Fibroblast of skin of abdomen (primary cell): ENCODE results near the gene MACROD1.

ENCODE experiments used
- DNase-seq: peaks from one replicate; pipeline ENCODE4 v3.0.0-alpha.2; 2013

MACROD1 gene

GRCh38 chr11:64072871-64073270 lies 93.0 kb downstream of the MACROD1 start:
- DNase-seq: no peak

GRCh38 chr11:64072403-64072802 lies 93.5 kb downstream of the MACROD1 start:
- DNase-seq: no peak

DNA sequence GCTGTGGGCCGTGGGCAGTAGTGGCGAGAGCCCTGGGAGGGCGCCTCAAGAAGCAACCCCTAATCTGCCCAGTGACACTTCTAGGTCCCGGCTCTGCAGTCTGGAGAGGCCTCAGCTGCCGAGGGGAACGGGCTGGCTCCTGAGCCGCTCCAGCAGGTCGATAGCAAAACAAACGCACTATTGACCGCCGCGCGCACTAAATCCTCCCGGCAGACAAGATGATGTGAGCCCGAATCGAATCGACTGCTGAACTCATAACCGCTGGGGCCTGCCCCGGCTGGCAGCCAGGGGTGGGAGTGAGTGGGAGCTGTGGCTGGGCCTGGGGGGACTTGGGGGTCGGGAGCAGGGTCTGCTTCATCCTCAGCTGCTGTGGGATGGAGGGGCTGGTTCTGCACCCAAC lies 94.1 kb downstream of the MACROD1 start:
- no peak for DNase-seq

GRCh38 chr11:64070314-64070681 lies 95.6 kb downstream of the MACROD1 start:
- no peak for DNase-seq

DNA sequence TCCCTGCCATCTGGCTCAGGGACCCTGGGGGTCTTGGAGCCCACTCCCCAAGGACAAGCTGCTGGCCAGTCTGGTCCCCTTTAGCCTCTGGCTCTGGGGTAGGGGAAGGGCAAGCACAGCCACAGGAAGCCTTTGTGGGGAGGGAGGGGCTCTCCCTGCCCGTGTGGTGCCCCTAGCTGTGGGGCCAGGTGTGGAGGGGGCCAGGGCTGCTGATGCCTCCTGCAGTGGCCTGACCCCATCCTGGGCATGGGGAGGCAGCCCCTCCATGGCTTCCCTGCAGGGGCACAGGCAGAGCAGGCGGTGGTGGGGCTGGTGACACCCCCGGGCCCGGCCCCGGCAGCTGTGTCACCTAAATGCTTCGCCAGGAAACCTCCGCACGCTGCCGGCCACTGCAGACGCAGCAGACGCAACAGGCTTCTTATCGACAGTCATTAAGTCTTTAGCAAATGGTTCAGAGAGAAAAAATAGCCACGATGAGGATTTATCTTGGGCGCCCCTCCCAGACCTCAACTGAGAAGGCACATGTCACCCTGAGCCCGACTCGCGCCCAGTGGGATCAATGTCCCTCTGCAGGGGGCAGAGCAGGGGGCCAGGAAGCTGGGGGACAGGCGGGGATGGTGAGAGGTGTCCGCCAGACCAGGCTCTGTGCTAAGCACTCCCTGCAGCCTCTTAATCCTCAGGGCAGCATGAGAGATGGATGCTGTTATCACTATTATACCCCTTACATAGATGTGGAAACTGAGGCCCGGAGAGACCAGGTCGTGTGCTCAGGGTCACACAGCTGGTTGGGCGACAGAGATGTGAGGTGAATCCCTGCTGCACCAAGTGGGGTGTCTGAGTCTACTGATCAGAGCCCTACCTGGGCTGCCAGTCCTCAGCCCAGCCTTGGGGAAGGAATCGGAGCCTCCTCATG lies 96.3 kb downstream of the MACROD1 start:
- DNase-seq: no peak

- no peak for DNase-seq
Measured at GRCh38 chr11:64068705-64069400, 97.1 kb downstream of the MACROD1 start.

- no peak for DNase-seq
Measured at GRCh38 chr11:64067230-64067993, 98.5 kb downstream of the MACROD1 start.

DNA sequence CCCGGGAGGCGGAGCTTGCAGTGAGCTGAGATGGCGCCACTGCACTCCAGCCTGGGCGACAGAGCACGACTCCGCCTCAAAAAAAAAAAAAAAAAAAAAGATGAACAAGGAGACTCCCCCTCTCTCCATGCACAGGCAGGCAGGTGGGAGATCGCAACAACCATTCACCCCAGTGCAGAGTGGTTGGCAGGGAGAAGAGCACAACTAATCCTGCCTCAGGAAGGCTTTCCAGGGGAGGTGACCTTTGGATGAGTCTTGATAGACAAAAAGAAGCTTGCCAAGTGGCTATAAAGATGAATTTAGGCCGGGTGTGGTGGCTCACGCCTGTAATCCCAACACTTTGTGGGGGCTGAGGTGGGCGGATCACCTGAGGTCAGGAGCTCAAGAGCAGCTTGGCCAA lies 100.2 kb downstream of the MACROD1 start:
- no peak for DNase-seq

- DNase-seq: no peak
Measured at GRCh38 chr11:64065141-64065465, 100.8 kb downstream of the MACROD1 start.

- no peak for DNase-seq
Measured at GRCh38 chr11:64064374-64065140, 101.4 kb downstream of the MACROD1 start.

DNA sequence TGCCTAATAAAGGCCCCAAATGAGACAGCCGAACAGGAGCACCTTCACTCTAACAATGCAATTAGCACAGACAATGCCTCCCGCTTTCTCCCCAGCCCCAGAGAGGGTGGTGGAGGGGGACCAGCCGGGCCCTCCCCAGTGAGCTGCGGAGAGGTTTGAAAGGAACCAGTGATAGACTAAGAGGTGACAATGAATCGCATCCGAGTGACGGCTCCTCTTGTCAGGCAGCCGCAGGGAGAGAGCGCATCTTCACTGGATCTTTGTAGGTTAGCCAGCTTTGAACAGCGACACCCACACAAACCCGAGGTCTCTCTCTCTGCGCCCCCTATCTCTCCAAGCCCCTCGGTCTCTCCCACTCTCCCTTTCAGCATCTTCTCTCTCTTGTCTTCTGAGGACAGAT lies 102.1 kb downstream of the MACROD1 start:
- DNase-seq: no peak

DNA sequence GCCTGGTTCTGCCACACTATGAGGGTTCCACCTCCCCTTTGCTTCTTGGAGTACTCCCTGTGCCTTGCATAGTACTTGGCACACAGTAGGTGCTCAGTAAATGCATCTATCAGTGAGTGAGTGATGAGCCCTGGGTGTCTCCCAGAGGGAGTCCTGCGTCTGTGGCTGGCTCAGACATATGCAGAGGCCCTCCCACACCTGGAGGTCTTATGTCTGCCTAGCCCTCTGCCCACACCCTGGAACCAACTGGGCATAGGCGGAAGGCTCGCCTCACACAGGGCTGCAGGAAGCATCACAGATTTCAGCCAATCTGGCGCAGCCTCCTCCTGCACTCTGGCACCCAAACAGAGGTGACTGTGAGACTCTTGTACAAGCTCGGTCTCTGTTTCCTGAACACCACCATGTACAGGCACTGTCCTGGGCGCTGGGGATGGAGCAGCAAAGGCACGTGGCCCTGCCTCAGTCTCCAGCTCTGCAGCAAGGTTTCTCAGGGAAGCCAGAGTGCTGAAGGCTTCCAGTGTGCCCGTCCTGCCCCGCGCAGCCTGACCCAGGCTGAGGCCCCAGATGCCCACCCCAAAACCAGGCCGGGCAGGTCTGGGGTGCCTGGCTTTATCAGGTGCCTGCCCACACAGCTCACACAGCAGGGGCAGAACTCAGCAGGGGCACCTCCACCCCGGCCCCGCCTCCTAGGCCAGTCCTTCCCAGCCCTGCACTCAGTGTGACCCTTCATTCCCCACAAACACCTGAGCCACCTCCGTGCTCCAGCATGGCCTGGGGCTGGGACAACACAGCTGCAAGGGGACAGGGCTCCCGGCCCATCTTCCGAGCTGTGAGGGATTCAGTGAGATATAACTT lies 103.5 kb downstream of the MACROD1 start:
- no peak for DNase-seq

DNA sequence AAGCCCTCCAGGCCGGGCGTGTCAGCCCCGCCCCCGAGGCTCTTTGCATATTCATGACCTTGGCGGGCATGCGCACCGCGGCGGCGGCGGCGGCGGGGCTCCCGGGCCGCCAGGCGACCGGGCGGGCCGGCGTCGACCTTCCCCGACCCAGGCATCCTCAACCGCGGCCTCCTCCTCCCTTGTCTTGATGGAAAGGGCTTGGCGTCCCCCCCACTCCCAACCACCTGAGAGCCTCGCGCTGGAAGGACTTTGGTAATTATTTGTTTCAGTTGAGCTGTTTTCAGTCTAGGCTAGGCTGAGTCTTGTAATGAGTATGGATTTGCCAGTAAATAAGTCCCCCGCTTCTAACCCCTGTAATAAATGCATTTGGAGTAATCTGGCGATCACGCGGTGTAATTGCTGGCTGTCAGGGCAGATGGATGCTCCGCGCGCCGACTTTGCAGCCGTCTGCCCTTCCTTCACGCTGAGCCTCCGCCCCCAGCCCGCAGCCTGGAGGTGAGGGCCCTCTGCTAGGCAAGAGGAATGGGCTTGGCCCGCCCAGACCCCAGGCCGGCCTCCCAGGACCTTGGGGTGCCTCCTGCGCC lies 105.0 kb downstream of the MACROD1 start:
- peak; percentile 35 for DNase-seq

DNA sequence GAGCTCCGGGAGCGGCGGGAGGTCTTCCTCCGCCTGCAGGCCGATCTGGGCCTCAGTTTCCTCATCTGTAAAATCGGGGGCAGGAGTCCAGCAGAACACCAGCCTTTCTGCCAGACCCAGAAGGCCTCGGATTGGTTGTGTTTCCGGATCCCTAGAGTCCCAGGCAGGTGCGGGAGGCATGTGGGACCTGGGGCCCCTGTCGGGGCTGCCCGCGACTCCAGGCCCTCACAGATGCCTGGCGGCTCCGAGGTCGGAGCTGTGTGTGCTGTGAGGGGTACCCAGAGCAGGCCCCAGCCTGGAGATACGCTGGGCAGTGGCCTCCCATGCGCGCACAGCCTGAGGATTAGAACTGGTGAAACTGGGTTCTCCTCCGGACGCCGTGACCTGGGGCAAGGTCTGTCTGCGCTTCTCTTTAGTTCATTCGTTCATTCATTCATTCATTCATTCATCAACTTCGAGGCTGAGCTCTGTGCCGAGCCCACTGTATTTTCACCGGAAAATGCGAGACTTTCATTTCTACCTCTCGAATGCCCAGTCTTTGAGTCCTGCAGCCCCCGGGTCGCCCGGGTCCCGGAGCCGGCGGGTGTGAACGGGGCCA lies 105.6 kb downstream of the MACROD1 start:
- DNase-seq: no peak

DNA sequence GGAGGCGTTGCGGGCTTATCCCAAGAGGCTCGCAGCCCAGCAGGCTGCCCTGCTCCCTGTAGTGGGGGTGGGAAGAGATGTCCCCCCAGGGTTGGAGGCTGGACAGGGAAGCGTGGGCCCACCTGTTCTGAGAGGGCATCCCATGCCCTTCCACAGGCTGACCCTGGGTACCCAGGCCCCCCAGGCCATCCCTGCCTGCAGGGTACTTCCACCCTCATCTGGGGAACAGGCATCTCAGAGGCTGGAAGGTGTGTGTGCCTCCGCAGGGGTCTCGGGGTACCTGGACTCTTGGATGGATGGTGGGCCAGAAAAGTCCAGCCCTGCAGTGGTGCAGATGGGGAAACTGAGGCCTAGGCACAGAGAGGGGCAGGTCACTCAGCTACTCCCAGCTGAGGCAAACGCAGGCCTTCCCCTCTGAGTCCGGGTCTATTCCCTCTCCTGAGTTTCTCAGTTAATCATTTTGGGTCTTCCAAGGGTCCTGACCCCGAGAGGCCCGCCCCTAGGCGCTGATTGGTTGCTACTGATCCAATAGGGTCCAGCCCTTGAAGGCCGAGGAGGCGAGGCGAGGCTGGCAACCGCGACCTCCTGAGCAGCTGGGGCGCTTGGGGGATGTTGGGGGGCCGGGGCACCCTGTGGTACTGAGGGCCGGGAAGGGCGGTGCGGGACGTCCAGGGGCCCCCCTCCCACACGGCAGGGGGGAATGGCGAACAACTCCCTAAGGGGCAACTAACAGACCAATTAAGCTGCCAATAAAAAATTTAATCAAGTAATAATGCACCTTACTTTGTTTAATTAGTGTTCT lies 106.4 kb downstream of the MACROD1 start:
- no peak for DNase-seq

DNA sequence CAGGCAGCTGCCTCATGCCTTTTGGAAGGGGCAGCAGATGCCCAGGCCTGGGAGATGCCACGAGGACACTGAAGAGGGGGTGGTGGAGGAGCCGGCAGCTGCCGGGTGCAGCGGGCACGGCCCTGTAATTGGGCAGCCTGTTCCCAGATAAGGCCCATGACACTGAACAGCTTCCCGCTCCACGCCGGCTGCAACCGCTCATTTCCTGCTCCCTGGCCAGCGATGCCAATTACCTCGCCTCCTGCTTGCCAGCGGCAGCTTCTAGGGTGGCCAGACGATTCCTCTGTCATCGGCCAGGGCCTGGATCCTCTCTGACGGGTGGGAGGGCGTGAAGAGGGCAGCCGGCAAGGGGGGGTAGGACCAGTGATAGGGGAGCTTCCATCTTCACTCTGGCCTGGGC lies 107.4 kb downstream of the MACROD1 start:
- no peak for DNase-seq

DNA sequence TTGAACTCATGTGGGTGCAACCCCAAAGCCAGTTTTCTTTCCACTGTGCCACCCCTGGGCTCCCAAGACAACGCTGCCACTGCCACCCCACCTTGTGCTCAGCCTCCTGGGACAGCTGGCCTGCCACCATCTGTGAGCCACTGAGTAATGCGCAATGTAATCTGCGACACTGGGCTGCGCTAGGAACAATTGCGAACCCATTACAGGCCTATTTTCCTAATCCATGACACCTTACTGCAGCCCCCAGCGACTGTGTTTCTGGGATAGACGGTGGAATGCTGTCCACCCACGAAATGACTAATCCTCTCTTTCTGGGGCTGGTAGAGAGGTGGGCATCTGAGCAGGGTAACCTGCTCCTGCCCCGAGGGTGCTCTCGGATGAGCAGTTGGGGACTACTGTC lies 108.0 kb downstream of the MACROD1 start:
- no peak for DNase-seq

DNA sequence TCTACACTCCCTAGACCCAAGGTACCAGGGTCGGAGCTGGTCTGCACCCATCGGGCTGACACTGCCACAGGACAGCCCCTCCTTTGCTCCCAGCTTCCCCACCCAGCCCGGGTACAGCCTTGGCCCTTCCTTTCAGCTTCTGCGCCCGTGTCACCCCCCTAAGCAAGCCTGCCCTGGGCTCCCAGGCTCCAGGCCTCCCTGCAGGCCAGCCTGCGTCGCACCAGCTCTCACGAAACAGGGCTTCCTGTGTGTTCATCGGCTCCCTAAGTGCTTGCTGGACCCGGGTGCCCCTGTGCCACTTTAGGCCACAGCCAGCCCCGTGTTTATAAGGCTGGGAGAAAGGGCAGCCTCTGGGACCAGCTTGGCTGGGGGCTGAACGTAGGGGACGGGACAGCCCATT lies 109.1 kb downstream of the MACROD1 start:
- DNase-seq: no peak

DNA sequence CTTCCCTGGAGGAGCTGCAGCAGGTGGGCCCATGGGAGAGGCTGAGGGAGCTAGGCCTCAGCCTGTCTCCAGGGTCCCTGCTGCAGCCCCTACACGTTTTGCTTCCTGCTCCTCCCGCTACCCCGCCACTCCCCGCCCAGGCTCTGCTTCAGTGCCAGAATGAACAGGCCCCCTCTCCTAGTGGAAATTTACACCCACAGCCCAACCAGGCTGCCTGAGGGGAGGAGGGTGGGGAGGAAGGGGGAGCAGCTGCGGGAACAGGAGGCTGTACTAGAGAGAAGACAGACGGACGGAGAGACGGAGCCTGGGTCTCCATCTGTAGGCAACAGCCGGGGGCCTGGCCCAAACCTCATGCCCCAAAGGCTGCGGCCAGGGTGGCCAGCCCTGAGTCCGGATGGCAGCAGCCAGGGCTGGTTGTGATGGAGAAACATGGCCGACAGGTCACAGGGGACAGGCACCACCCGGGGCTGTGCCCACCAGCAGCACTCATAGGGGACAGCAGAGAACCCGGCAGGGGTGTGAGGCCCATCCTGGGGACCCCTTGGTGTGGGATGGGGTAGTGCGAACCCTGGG lies 109.6 kb downstream of the MACROD1 start:
- DNase-seq: no peak

DNA sequence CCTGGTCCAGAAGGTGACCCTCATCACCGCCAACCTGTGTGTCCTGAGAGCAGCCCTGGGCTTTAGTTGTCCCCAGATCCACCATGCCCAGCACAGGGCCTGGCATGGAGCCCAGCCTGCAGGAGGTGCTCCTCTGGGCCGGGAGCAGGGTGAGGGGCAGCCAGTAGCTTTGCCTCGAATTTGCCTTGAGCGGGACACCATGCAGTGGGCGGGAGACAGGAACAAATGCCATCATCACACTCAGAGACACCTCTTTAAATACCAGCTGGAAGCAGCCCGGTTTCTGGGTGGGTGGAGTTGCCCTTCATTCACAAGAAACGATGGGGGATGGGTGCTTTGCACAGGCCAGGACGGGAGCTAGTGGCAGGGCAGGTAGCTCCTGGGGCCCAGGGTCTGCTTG lies 110.8 kb downstream of the MACROD1 start:
- DNase-seq: no peak
